HCT116 (cell line): ENCODE data around the gene DGAT2. TPM values are rescaled to one million over a fixed set of nuclear protein-coding genes. Genes with fewer than 3 reads are reported as not detected.

Source experiments
- ATAC-seq: fragments of 200-7000 bp; cut with Tn5 transposase; 2 replicates; pipeline ENCODE4 v1.9.1; 2020; ENCODE audit warnings: mild to moderate bottlenecking, moderate library complexity
- BruUV-seq: library from RNA; stranded (reverse); fragments of 400-500 nt; replicated peaks from 2 replicates; lab custom pipeline; 2021; lab: Mats Ljungman, UMichigan
- CTCF ChIA-PET: fragments of 300-600 bp; sonication (Branson Sonifier 250); formaldehyde crosslinking; loops from one replicate; lab custom pipeline; 2021; ENCODE audit warnings: antibody characterized with exemption; lab: Charles Lee
- POLR2A ChIA-PET: fragments of 300-600, 350-600 bp; sonication (Branson Sonifier 250); formaldehyde crosslinking; loops from one replicate; lab custom pipeline; 2021; ENCODE audit warnings: antibody characterized with exemption; lab: Charles Lee
- RAD21 ChIA-PET, 2 experiments: fragments of 300-600 bp; sonication (Branson Sonifier 250); formaldehyde crosslinking; loops; one replicate each; lab custom pipeline; 2023; ENCODE audit warnings: low total read pairs in 2 of 2; ENCODE audit not compliant: uncharacterized antibody in 2 of 2, unreplicated experiment in 2 of 2, low non-redundant PET in 1 of 2; lab: Charles Lee
- DNase-seq: peaks from one replicate; pipeline ENCODE4 v3.0.0-alpha.2; 2010; ENCODE audit warnings: low read depth, low spot score
- H2AFZ ChIP-seq: fragments of 200-600 bp; shearing (Covaris generic), sonication (generic); 2 replicates; pipeline ENCODE4 v1.6.1; 2017; ENCODE audit warnings: low read depth, mixed run types, mixed read lengths, antibody characterized with exemption, low read length; ENCODE audit not compliant: poor library complexity, severe bottlenecking
- H3K27ac ChIP-seq: 2 replicates; pipeline ENCODE4 v1.5.1; 2012; ENCODE audit warnings: low read depth, low read length
- H3K27me3 ChIP-seq: fragments of 200-600 bp; sonication (generic); 2 replicates; pipeline ENCODE4 v1.6.1; 2016; ENCODE audit warnings: mixed run types, low read length, mixed read lengths; ENCODE audit not compliant: insufficient read depth
- H3K36me3 ChIP-seq, 2 experiments: fragments of 200-500 bp in 1 of 2; fragments of 200-600 bp in 1 of 2; sonication (Bioruptor generic) in 1 of 2; sonication (generic) in 1 of 2; 2 replicates each; pipeline versions ENCODE4 v1.5.1 to v1.6.1; 2014 to 2016; ENCODE audit warnings: low read length in 2 of 2, inconsistent platforms in 1 of 2, mixed read lengths in 1 of 2, mixed run types in 1 of 2; ENCODE audit not compliant: insufficient read depth in 2 of 2, control insufficient read depth in 1 of 2
- H3K4me1 ChIP-seq, 2 experiments: fragments of 200-600 bp in 1 of 2; sonication (generic) in 1 of 2; 2 replicates each; pipeline versions ENCODE4 v1.5.1 to v1.6.1; 2012 to 2017; ENCODE audit warnings: low read length in 2 of 2, inconsistent platforms in 1 of 2, mild to moderate bottlenecking in 1 of 2, mixed read lengths in 1 of 2, mixed run types in 1 of 2, moderate library complexity in 1 of 2; ENCODE audit not compliant: insufficient read depth in 2 of 2, control insufficient read depth in 1 of 2
- H3K4me2 ChIP-seq: fragments of 200-600 bp; sonication (generic); 2 replicates; pipeline ENCODE4 v1.6.1; 2017; ENCODE audit warnings: mixed run types, low read length, mixed read lengths
- H3K4me3 ChIP-seq, 2 experiments: fragments of 200-600 bp in 1 of 2; sonication (generic) in 1 of 2; replicated peaks in 1 of 2; 2 replicates each; pipeline ENCODE4 v1.5.1; 2011 to 2016; ENCODE audit warnings: low read length in 2 of 2, control low read depth in 1 of 2, low read depth in 1 of 2, mild to moderate bottlenecking in 1 of 2, mixed read lengths in 1 of 2, mixed run types in 1 of 2
- H3K79me2 ChIP-seq: fragments of 200-600 bp; sonication (generic); 2 replicates; pipeline ENCODE4 v1.6.1; 2017; ENCODE audit warnings: mild to moderate bottlenecking, mixed run types, low read length, moderate library complexity, mixed read lengths; ENCODE audit not compliant: insufficient read depth
- H3K9ac ChIP-seq: fragments of 200-600 bp; sonication (generic); 2 replicates; pipeline ENCODE4 v1.6.1; 2016; ENCODE audit warnings: low read length, mixed read lengths
- H3K9me2 ChIP-seq: fragments of 200-600 bp; sonication (generic), shearing (Covaris generic); 2 replicates; pipeline ENCODE4 v1.6.1; 2017; ENCODE audit warnings: mixed run types, mild to moderate bottlenecking, moderate library complexity; ENCODE audit not compliant: insufficient read depth
- H3K9me3 ChIP-seq, 2 experiments: fragments of 200-500 bp in 1 of 2; fragments of 200-600 bp in 1 of 2; sonication (Bioruptor generic) in 1 of 2; sonication (generic) in 1 of 2; 2 replicates each; pipeline ENCODE4 v1.6.1; 2014 to 2017; ENCODE audit warnings: low read length in 2 of 2, mixed read lengths in 2 of 2, inconsistent platforms in 1 of 2, low read depth in 1 of 2, mild to moderate bottlenecking in 1 of 2, mixed run types in 1 of 2, moderate library complexity in 1 of 2; ENCODE audit not compliant: control insufficient read depth in 1 of 2, insufficient read depth in 1 of 2
- H4K20me1 ChIP-seq: fragments of 200-600 bp; sonication (generic), shearing (Covaris generic); 2 replicates; pipeline ENCODE4 v1.6.1; 2017; ENCODE audit warnings: mixed run types, mild to moderate bottlenecking, moderate library complexity; ENCODE audit not compliant: insufficient read depth
- CBX3 ChIP-seq: IDR thresholded peaks from 2 replicates; pipeline ENCODE4 v1.6.1; 2012; ENCODE audit warnings: low read depth
- CEBPB ChIP-seq: IDR thresholded peaks from 2 replicates; pipeline ENCODE4 v1.6.1; 2012; ENCODE audit warnings: low read depth
- CTCF ChIP-seq, 3 experiments: fragments of 200-600 bp in 1 of 3; sonication (generic) in 1 of 3; IDR thresholded peaks in 2 of 3; conservative IDR thresholded peaks in 1 of 3; 2 replicates each; pipeline ENCODE4 v1.5.1; 2012 to 2017; ENCODE audit warnings: low read depth in 2 of 3, low read length in 2 of 3, antibody characterized with exemption in 1 of 3, borderline replicate concordance in 1 of 3, control low read depth in 1 of 3, mild to moderate bottlenecking in 1 of 3, mixed read lengths in 1 of 3, mixed run types in 1 of 3, moderate library complexity in 1 of 3; ENCODE audit not compliant: insufficient read depth in 1 of 3
- EGR1 ChIP-seq: IDR thresholded peaks from 2 replicates; pipeline ENCODE4 v1.6.1; 2012; ENCODE audit warnings: low read depth
- ELF1 ChIP-seq: IDR thresholded peaks from 2 replicates; pipeline ENCODE4 v1.6.1; 2012; ENCODE audit warnings: low read depth, borderline replicate concordance
- EZH2 ChIP-seq: fragments of 200-600 bp; sonication (generic); IDR thresholded peaks from 2 replicates; pipeline ENCODE4 v1.6.1; 2017; ENCODE audit warnings: antibody characterized with exemption, mixed run types
- EZH2phosphoT487 ChIP-seq: fragments of 200-600 bp; IDR thresholded peaks from 2 replicates; pipeline ENCODE4 v1.6.1; 2018; ENCODE audit warnings: antibody characterized with exemption, borderline replicate concordance
- POLR2AphosphoS5 ChIP-seq: IDR thresholded peaks from 2 replicates; pipeline ENCODE4 v1.6.1; 2011; ENCODE audit warnings: mild to moderate bottlenecking, low read depth, low read length, moderate library complexity
- RAD21 ChIP-seq: IDR thresholded peaks from 2 replicates; pipeline ENCODE4 v1.6.1; 2012; ENCODE audit warnings: low read depth, mild to moderate bottlenecking
- intact Hi-C: fragments of 100-400 bp; cut with micrococcal nuclease; formaldehyde crosslinking; loops from 2 replicates; pipeline ENCODE4 v1.10.0; 2022
- total RNA-seq: library from RNA; stranded (reverse); gene quantifications from one replicate; pipeline ENCODE4 v1.2.1, GENCODE V29; 2021; ENCODE audit not compliant: unreplicated experiment
- TF ChIP-seq, protein P1 (sequence below): IDR thresholded peaks from 2 replicates; pipeline ENCODE4 v1.6.1; 2011; ENCODE audit warnings: mild to moderate bottlenecking, low read length, moderate library complexity; ENCODE audit not compliant: insufficient replicate concordance; ENCODE audit errors: extremely low read depth
- TF ChIP-seq, protein P2 (sequence below): IDR thresholded peaks from 2 replicates; pipeline ENCODE4 v1.6.1; 2012; ENCODE audit warnings: low read depth

DGAT2 gene
- total RNA-seq, 1 experiment from 2014 or later, result 2.4 TPM

- RAD21 ChIA-PET, result no interaction called here
- Histone ChIP-seq H4K20me1 (no peaks in the 10 kb centered on the region), H3K4me1 (peaks cover 0 to 20% of the 10 kb centered on the region in 2 experiments; a peak in 2 of 4 replicates)
- intact Hi-C loops, result no loop called here
- TF ChIP-seq EZH2phosphoT487, result no peak
- TF ChIP-seq, all 23 proteins: peak for 0
- H3K27ac ChIP-seq, result no peak overlapping the region
- no peak overlapping the region for H2AFZ ChIP-seq
- H3K4me2 ChIP-seq, result no peak overlapping the region
- no peak for ATAC-seq
- H3K4me3 ChIP-seq, result no peak overlapping the region
- no peaks in the 10 kb centered on the region for H3K36me3 ChIP-seq
- H3K9me2 ChIP-seq, result no peaks in the 10 kb centered on the region
- BruUV-seq, result no TSS peak
- no peaks in the 10 kb centered on the region for H3K27me3 ChIP-seq
- no peak for DNase-seq
- H3K9me3 ChIP-seq, result no peaks in the 10 kb centered on the region
- ChIA-PET POLR2A (no interaction called here), CTCF (no interaction called here)
- no peak overlapping the region for H3K9ac ChIP-seq
- no peaks in the 10 kb centered on the region for H3K79me2 ChIP-seq
These were observed 13.3 kb downstream of the DGAT2 start for GRCh38 chr11:75781831-75782230.

DNA sequence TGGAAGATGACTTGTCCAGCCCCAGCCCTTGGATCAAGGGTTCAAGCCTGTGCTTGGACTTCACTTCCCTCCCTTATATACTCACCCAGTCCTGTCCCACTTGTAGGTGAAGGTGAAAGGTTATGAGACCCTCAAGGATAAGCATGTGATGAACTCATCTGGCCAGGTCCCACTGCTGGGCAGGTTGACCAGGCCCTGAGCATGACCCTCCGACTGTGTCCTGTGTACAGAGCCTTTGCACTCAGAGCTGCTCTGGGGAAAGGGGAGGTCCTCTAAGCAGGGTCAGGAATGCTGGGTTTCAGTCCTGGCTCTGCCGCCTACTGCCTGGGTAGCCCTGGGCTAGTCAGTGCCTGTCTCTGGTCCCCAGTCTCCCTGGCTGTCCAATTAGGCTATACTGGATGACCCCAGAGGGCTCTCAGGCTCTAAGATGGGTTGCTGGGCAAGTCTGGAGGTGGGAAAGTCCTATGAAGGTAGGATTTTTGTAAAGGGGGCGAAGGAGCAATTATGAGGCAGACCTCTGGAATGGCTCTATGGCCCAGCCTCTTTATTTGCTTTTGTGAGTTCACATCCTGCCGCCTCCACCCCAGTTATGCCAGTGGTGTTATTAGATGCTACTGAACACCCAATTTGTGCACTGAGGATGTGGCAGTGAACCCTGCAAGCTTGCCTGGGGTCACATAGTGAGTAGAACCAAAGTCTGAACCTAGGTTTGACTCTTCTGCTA is 14.1 kb downstream of the DGAT2 start:
- no peak overlapping the region for H3K4me3 ChIP-seq
- no peak overlapping the region for H3K9ac ChIP-seq
- no peaks in the 10 kb centered on the region for H3K9me2 ChIP-seq
- no peak for ATAC-seq
- intact Hi-C loops, result no loop called here
- CTCF ChIA-PET, result no interaction called here
- no peaks in the 10 kb centered on the region for H3K36me3 ChIP-seq
- H3K79me2 ChIP-seq, result no peaks in the 10 kb centered on the region
- H3K9me3 ChIP-seq, result no peaks in the 10 kb centered on the region
- RAD21 ChIA-PET, result no interaction called here
- no TSS peak for BruUV-seq
- H4K20me1 ChIP-seq, result no peaks in the 10 kb centered on the region
- H3K4me2 ChIP-seq, result no peak overlapping the region
- no peak overlapping the region for H3K27ac ChIP-seq
- H3K27me3 ChIP-seq, result no peaks in the 10 kb centered on the region
- POLR2A ChIA-PET, result no interaction called here
- H2AFZ ChIP-seq, result no peak overlapping the region
- DNase-seq, result no peak
- peaks cover 0 to 12% of the 10 kb centered on the region in 2 experiments; a peak in 2 of 4 replicates for H3K4me1 ChIP-seq
- TF ChIP-seq EZH2, result no peak
- TF ChIP-seq, protein P1, sequence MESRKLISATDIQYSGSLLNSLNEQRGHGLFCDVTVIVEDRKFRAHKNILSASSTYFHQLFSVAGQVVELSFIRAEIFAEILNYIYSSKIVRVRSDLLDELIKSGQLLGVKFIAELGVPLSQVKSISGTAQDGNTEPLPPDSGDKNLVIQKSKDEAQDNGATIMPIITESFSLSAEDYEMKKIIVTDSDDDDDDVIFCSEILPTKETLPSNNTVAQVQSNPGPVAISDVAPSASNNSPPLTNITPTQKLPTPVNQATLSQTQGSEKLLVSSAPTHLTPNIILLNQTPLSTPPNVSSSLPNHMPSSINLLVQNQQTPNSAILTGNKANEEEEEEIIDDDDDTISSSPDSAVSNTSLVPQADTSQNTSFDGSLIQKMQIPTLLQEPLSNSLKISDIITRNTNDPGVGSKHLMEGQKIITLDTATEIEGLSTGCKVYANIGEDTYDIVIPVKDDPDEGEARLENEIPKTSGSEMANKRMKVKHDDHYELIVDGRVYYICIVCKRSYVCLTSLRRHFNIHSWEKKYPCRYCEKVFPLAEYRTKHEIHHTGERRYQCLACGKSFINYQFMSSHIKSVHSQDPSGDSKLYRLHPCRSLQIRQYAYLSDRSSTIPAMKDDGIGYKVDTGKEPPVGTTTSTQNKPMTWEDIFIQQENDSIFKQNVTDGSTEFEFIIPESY, result no peak
- no peak for TF ChIP-seq CEBPB
- no peak for TF ChIP-seq RAD21
- no peak for TF ChIP-seq ELF1
- TF ChIP-seq CTCF (IDR thresholded peaks at IDR 0.05 in 2 of 3, conservative IDR thresholded peaks at IDR 0.05 in 1 of 3; ENCODE audit: borderline replicate concordance in 1 of 3, insufficient read depth in 1 of 3, low read depth in 2 of 3, low read length in 2 of 3), result no peak
- no peak for TF ChIP-seq POLR2AphosphoS5
- TF ChIP-seq, protein P2, sequence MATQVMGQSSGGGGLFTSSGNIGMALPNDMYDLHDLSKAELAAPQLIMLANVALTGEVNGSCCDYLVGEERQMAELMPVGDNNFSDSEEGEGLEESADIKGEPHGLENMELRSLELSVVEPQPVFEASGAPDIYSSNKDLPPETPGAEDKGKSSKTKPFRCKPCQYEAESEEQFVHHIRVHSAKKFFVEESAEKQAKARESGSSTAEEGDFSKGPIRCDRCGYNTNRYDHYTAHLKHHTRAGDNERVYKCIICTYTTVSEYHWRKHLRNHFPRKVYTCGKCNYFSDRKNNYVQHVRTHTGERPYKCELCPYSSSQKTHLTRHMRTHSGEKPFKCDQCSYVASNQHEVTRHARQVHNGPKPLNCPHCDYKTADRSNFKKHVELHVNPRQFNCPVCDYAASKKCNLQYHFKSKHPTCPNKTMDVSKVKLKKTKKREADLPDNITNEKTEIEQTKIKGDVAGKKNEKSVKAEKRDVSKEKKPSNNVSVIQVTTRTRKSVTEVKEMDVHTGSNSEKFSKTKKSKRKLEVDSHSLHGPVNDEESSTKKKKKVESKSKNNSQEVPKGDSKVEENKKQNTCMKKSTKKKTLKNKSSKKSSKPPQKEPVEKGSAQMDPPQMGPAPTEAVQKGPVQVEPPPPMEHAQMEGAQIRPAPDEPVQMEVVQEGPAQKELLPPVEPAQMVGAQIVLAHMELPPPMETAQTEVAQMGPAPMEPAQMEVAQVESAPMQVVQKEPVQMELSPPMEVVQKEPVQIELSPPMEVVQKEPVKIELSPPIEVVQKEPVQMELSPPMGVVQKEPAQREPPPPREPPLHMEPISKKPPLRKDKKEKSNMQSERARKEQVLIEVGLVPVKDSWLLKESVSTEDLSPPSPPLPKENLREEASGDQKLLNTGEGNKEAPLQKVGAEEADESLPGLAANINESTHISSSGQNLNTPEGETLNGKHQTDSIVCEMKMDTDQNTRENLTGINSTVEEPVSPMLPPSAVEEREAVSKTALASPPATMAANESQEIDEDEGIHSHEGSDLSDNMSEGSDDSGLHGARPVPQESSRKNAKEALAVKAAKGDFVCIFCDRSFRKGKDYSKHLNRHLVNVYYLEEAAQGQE, result no peak
- no peak for TF ChIP-seq CBX3
- no peak for TF ChIP-seq EGR1
